AG09309 (cell line): ENCODE measurements around the gene AK3.
A peak's percentile ranks its signal among the peaks of the same experiment; 100 is the strongest.
"Not testable (repeated sequence)": the region's sequence is repeated elsewhere in the genome, so short reads cannot be mapped to it uniquely, and the experiment has no call there.

ENCODE experiments used
- DNase-seq: peaks from one replicate; pipeline ENCODE4 v3.0.0-alpha.2; 2010; ENCODE audit warnings: low read depth
- H3K4me3 ChIP-seq: 2 replicates; pipeline ENCODE4 v1.5.1; 2011; ENCODE audit warnings: mild to moderate bottlenecking, low read depth, low read length, moderate library complexity; ENCODE audit not compliant: control insufficient read depth
- CTCF ChIP-seq: IDR thresholded peaks from 2 replicates; pipeline ENCODE4 v1.5.1; 2011; ENCODE audit warnings: mild to moderate bottlenecking, low read depth, low read length, inconsistent platforms; ENCODE audit not compliant: insufficient read depth, control insufficient read depth; ENCODE audit errors: missing control alignments

AK3 gene

GRCh38 chr9:4740638-4741364 lies at the start of gene AK3:
TSS of gene AK3 (minus strand) at chr9:4741202. CDS start at chr9:4741087, 115 bp downstream.
- DNase-seq = peak; percentile 42
- TF ChIP-seq CTCF = no peak
- peak within 1 kb of the TSS; percentile 71 for H3K4me3 ChIP-seq

- TF ChIP-seq CTCF = no peak
- DNase-seq = no peak
- no peak overlapping the region for H3K4me3 ChIP-seq
Measured at GRCh38 chr9:4788703-4789102, 47.7 kb upstream of the AK3 start.

DNA sequence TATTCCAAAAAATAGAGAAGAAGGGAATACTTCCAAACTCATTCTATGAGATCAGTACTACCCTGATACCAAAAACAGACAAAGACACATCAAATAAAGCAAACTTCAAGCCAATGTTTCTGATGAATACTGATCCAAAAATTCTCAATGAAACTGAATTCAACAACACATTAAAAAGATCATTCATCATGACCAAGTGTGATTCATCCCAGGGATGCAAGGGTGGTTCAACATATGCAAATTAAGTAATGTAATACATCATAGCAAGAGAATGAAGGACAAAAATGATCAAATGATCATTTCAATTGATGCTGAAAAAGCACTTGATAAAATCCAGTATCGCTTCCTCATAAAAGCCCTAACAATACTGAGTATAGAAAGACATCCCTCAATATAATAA lies 46.9 kb upstream of the AK3 start:
- no peak for TF ChIP-seq CTCF
- no peak overlapping the region for H3K4me3 ChIP-seq
- DNase-seq = no peak

DNA sequence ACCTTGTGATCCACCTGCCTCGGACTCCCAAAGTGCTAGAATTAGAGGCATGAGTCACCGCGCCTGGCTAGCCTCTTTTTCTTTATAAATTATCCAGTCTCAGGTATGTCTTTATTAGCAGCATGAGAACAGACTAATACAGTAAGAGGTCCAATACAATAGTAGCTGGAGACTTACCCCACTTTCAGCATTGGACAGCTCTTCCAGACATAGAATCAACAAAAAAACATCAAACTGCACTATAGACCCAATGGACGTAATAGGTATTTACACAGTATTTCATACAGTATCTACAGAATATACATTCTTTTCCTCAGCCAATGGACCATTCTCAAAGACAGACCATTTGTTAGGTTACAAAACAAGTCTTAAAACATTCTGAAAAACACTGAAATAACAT lies 45.6 kb upstream of the AK3 start:
- H3K4me3 ChIP-seq = no peak overlapping the region
- no peak for TF ChIP-seq CTCF
- DNase-seq = no peak

DNA sequence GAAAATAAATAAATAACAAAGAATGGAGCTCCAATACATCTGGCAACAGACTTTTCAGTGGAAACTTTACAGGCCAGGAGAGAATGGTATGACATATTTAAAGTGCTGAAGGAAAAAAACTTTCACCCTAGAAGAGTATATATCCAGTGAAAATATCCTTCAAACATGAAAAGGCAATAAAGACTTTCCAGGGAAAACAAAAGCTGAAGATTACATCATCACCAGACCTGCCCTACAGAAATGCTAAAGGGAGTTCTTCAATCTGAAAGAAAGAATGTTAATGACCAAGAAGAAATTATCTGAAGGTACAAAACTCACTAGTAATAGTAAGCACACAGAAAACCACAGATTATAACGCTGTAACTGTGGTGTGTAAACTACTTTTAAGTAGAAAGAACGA lies 43.4 kb upstream of the AK3 start:
- H3K4me3 ChIP-seq = no peak overlapping the region
- no peak for DNase-seq
- no peak for TF ChIP-seq CTCF

DNA sequence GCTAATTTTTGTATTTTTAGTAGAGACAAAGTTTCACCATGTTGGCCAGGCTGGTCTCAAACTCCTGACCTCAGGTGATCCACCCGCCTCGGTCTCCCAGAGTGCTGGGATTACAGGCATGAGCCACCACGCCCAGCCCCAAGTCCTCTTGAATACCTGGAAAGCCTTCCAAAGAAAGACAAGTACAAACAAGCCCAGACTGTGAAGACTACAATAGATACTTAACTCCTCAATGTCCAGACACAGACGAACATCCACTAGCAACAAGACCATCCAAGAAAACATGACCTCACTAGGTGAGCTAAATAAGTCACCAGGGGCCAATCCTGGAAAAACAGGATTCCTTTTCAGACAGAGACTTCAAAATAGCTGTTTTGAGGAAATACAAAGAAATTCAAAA lies 42.2 kb upstream of the AK3 start:
- H3K4me3 ChIP-seq, DNase-seq: not testable (repeated sequence)

DNA sequence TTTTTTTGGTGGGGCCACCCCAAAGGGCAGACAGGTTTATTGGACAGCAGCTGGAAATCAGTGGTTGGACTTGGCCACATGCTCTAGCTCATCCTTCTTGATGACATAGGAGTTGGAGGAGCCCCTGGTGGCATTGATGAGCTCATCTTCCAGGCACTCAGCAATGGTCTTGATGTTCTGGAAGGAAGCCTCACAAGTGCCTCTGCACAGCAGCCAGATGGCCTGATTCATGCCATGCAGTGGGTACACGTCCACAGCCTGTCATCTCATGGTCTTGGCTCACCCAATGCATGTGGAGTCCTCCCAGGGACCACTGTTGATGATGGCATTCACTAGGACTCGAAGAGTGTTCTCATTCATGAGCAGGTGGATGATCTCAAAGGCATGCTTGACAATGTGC lies 40.4 kb upstream of the AK3 start:
- DNase-seq = no peak
- no peak for TF ChIP-seq CTCF
- no peak overlapping the region for H3K4me3 ChIP-seq
